HCT116 (cell line): ENCODE measurements around the gene ELOA. TPM values are rescaled to one million over a fixed set of nuclear protein-coding genes. Genes with fewer than 3 reads are reported as not detected.

Experiments used
- ATAC-seq: fragments of 200-7000 bp; cut with Tn5 transposase; 2 replicates; pipeline ENCODE4 v1.9.1; 2020; ENCODE audit warnings: mild to moderate bottlenecking, moderate library complexity
- BruUV-seq: library from RNA; stranded (reverse); fragments of 400-500 nt; replicated peaks from 2 replicates; lab custom pipeline; 2021; lab: Mats Ljungman, UMichigan
- CTCF ChIA-PET: fragments of 300-600 bp; sonication (Branson Sonifier 250); formaldehyde crosslinking; loops from one replicate; lab custom pipeline; 2021; ENCODE audit warnings: antibody characterized with exemption; lab: Charles Lee
- POLR2A ChIA-PET: fragments of 300-600, 350-600 bp; sonication (Branson Sonifier 250); formaldehyde crosslinking; loops from one replicate; lab custom pipeline; 2021; ENCODE audit warnings: antibody characterized with exemption; lab: Charles Lee
- RAD21 ChIA-PET, 2 experiments: fragments of 300-600 bp; sonication (Branson Sonifier 250); formaldehyde crosslinking; loops; one replicate each; lab custom pipeline; 2023; ENCODE audit warnings: low total read pairs in 2 of 2; ENCODE audit not compliant: uncharacterized antibody in 2 of 2, unreplicated experiment in 2 of 2, low non-redundant PET in 1 of 2; lab: Charles Lee
- DNase-seq: peaks from one replicate; pipeline ENCODE4 v3.0.0-alpha.2; 2010; ENCODE audit warnings: low read depth, low spot score
- H2AFZ ChIP-seq: fragments of 200-600 bp; shearing (Covaris generic), sonication (generic); 2 replicates; pipeline ENCODE4 v1.6.1; 2017; ENCODE audit warnings: low read depth, mixed run types, mixed read lengths, antibody characterized with exemption, low read length; ENCODE audit not compliant: poor library complexity, severe bottlenecking
- H3K27ac ChIP-seq: 2 replicates; pipeline ENCODE4 v1.5.1; 2012; ENCODE audit warnings: low read depth, low read length
- H3K27me3 ChIP-seq: fragments of 200-600 bp; sonication (generic); 2 replicates; pipeline ENCODE4 v1.6.1; 2016; ENCODE audit warnings: mixed run types, low read length, mixed read lengths; ENCODE audit not compliant: insufficient read depth
- H3K36me3 ChIP-seq, 2 experiments: fragments of 200-500 bp in 1 of 2; fragments of 200-600 bp in 1 of 2; sonication (Bioruptor generic) in 1 of 2; sonication (generic) in 1 of 2; 2 replicates each; pipeline versions ENCODE4 v1.5.1 to v1.6.1; 2014 to 2016; ENCODE audit warnings: low read length in 2 of 2, inconsistent platforms in 1 of 2, mixed read lengths in 1 of 2, mixed run types in 1 of 2; ENCODE audit not compliant: insufficient read depth in 2 of 2, control insufficient read depth in 1 of 2
- H3K4me1 ChIP-seq, 2 experiments: fragments of 200-600 bp in 1 of 2; sonication (generic) in 1 of 2; 2 replicates each; pipeline versions ENCODE4 v1.5.1 to v1.6.1; 2012 to 2017; ENCODE audit warnings: low read length in 2 of 2, inconsistent platforms in 1 of 2, mild to moderate bottlenecking in 1 of 2, mixed read lengths in 1 of 2, mixed run types in 1 of 2, moderate library complexity in 1 of 2; ENCODE audit not compliant: insufficient read depth in 2 of 2, control insufficient read depth in 1 of 2
- H3K4me2 ChIP-seq: fragments of 200-600 bp; sonication (generic); 2 replicates; pipeline ENCODE4 v1.6.1; 2017; ENCODE audit warnings: mixed run types, low read length, mixed read lengths
- H3K4me3 ChIP-seq, 2 experiments: fragments of 200-600 bp in 1 of 2; sonication (generic) in 1 of 2; replicated peaks in 1 of 2; 2 replicates each; pipeline ENCODE4 v1.5.1; 2011 to 2016; ENCODE audit warnings: low read length in 2 of 2, control low read depth in 1 of 2, low read depth in 1 of 2, mild to moderate bottlenecking in 1 of 2, mixed read lengths in 1 of 2, mixed run types in 1 of 2
- H3K79me2 ChIP-seq: fragments of 200-600 bp; sonication (generic); 2 replicates; pipeline ENCODE4 v1.6.1; 2017; ENCODE audit warnings: mild to moderate bottlenecking, mixed run types, low read length, moderate library complexity, mixed read lengths; ENCODE audit not compliant: insufficient read depth
- H3K9ac ChIP-seq: fragments of 200-600 bp; sonication (generic); 2 replicates; pipeline ENCODE4 v1.6.1; 2016; ENCODE audit warnings: low read length, mixed read lengths
- H3K9me2 ChIP-seq: fragments of 200-600 bp; sonication (generic), shearing (Covaris generic); 2 replicates; pipeline ENCODE4 v1.6.1; 2017; ENCODE audit warnings: mixed run types, mild to moderate bottlenecking, moderate library complexity; ENCODE audit not compliant: insufficient read depth
- H3K9me3 ChIP-seq, 2 experiments: fragments of 200-500 bp in 1 of 2; fragments of 200-600 bp in 1 of 2; sonication (Bioruptor generic) in 1 of 2; sonication (generic) in 1 of 2; 2 replicates each; pipeline ENCODE4 v1.6.1; 2014 to 2017; ENCODE audit warnings: low read length in 2 of 2, mixed read lengths in 2 of 2, inconsistent platforms in 1 of 2, low read depth in 1 of 2, mild to moderate bottlenecking in 1 of 2, mixed run types in 1 of 2, moderate library complexity in 1 of 2; ENCODE audit not compliant: control insufficient read depth in 1 of 2, insufficient read depth in 1 of 2
- H4K20me1 ChIP-seq: fragments of 200-600 bp; sonication (generic), shearing (Covaris generic); 2 replicates; pipeline ENCODE4 v1.6.1; 2017; ENCODE audit warnings: mixed run types, mild to moderate bottlenecking, moderate library complexity; ENCODE audit not compliant: insufficient read depth
- ATF3 ChIP-seq: IDR thresholded peaks from 2 replicates; pipeline ENCODE4 v1.6.1; 2012
- CTCF ChIP-seq, 3 experiments: fragments of 200-600 bp in 1 of 3; sonication (generic) in 1 of 3; IDR thresholded peaks in 2 of 3; conservative IDR thresholded peaks in 1 of 3; 2 replicates each; pipeline ENCODE4 v1.5.1; 2012 to 2017; ENCODE audit warnings: low read depth in 2 of 3, low read length in 2 of 3, antibody characterized with exemption in 1 of 3, borderline replicate concordance in 1 of 3, control low read depth in 1 of 3, mild to moderate bottlenecking in 1 of 3, mixed read lengths in 1 of 3, mixed run types in 1 of 3, moderate library complexity in 1 of 3; ENCODE audit not compliant: insufficient read depth in 1 of 3
- EGR1 ChIP-seq: IDR thresholded peaks from 2 replicates; pipeline ENCODE4 v1.6.1; 2012; ENCODE audit warnings: low read depth
- POLR2AphosphoS5 ChIP-seq: IDR thresholded peaks from 2 replicates; pipeline ENCODE4 v1.6.1; 2011; ENCODE audit warnings: mild to moderate bottlenecking, low read depth, low read length, moderate library complexity
- SIN3A ChIP-seq: IDR thresholded peaks from 2 replicates; pipeline ENCODE4 v1.6.1; 2012; ENCODE audit warnings: low read depth
- TCF7L2 ChIP-seq: IDR thresholded peaks from 2 replicates; pipeline ENCODE4 v1.7.0; 2011; ENCODE audit warnings: borderline replicate concordance, inconsistent platforms; ENCODE audit not compliant: insufficient read depth, insufficient read length; ENCODE audit errors: extremely low read depth
- ZFX ChIP-seq: fragments of 450-650 bp; IDR thresholded peaks from 2 replicates; pipeline ENCODE4 v1.6.1; 2017
- intact Hi-C: fragments of 100-400 bp; cut with micrococcal nuclease; formaldehyde crosslinking; loops from 2 replicates; pipeline ENCODE4 v1.10.0; 2022
- total RNA-seq: library from RNA; stranded (reverse); gene quantifications from one replicate; pipeline ENCODE4 v1.2.1, GENCODE V29; 2021; ENCODE audit not compliant: unreplicated experiment

The ELOA gene
- total RNA-seq, 1 experiment from 2014 or later = 39.3 TPM

- ChIA-PET RAD21 (interaction anchor here in 1 of 2 experiments (0.6 kb wide), 1 partner anchor 100 kb away, joined by 3 read pairs; no protein-coding TSS in a partner anchor), CTCF (interaction anchor here (1.1 to 2.0 kb wide), 3 partner anchors 14 to 120 kb away, joined by 5 to 9 read pairs (median 6); no protein-coding TSS in a partner anchor), POLR2A (interaction anchor here (0.6 kb wide), 1 partner anchor 18 kb away, joined by 3 read pairs; the partner anchor contains the start of gene PITHD1)
- H3K4me3 ChIP-seq = no peak overlapping the region
- peaks cover 44% of the 10 kb centered on the region for H3K79me2 ChIP-seq
- H4K20me1 ChIP-seq = no peaks in the 10 kb centered on the region
- no peak for ATAC-seq
- H2AFZ ChIP-seq = no peak overlapping the region
- peaks cover 24 to 53% of the 10 kb centered on the region in 2 experiments for H3K4me1 ChIP-seq
- H3K9me2 ChIP-seq = no peaks in the 10 kb centered on the region
- H3K36me3 ChIP-seq = peaks cover 15 to 33% of the 10 kb centered on the region in 2 experiments; a peak in 3 of 4 replicates
- no TSS peak for BruUV-seq
- TF ChIP-seq EGR1 = no peak
- peak in 2 of 3 experiments; percentile 38 to 41; a peak in 3 of 6 replicates for TF ChIP-seq CTCF (IDR thresholded peaks at IDR 0.05 in 2 of 3, conservative IDR thresholded peaks at IDR 0.05 in 1 of 3; ENCODE audit: borderline replicate concordance in 1 of 3, insufficient read depth in 1 of 3, low read depth in 2 of 3, low read length in 2 of 3)
- TF ChIP-seq POLR2AphosphoS5 = no peak
- no peak for TF ChIP-seq SIN3A
- no peak for TF ChIP-seq TCF7L2
- TF ChIP-seq ATF3 = no peak
- no peak for TF ChIP-seq ZFX
- no peak overlapping the region for H3K4me2 ChIP-seq
- H3K9ac ChIP-seq = no peak overlapping the region
- no peaks in the 10 kb centered on the region for H3K27me3 ChIP-seq
- DNase-seq = no peak
- H3K27ac ChIP-seq = peak overlapping the region; percentile 47; the same call in 1 of the 2 replicates
- intact Hi-C loops = loop anchor here (5.0 kb wide), 1 partner anchor 121 kb away; no protein-coding TSS in a partner anchor
- no peaks in the 10 kb centered on the region for H3K9me3 ChIP-seq
These were observed 53.4 kb downstream of the ELOA start for GRCh38 chr1:23796466-23797271.
